ENCODE measurements around the gene CPN1.
A peak's percentile ranks its signal among the peaks of the same experiment; 100 is the strongest.
"Not testable (repeated sequence)": the region's sequence is repeated elsewhere in the genome, so short reads cannot be mapped to it uniquely, and the experiment has no call there.

The CPN1 gene

DNA sequence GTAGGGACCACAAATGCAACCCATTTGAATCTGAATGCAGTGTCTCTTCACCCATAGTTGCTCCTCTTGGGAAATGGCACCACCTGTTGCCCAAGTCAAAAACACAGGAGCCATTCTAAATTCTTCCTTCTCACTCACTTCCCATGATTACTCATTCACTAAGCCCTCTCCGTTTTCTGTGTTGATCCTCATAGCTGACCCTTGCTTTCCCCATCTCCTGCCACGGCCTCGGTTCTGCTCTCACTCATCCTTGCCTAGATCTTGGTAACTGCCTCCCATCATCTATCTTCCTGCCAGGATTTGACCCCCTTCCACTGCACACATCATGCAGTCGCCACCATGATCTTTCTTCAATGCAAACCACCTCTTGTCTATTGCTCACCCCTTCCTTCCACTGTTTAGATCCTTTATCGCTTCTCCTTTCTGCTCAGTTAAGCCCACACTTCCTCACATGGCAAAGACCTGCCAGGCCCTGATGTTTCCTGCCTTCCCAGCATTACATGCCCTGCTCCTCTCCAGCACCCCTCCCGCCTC is 19.0 kb upstream of the CPN1 start:
- no peak overlapping the region for H3K4me3 ChIP-seq (ENCODE audit: insufficient read depth in 1 of 2, low read depth in 1 of 2, low read length in 2 of 2)
- no peak overlapping the region for H3K4ac ChIP-seq (ENCODE audit: low read depth in 1 of 2, low read length in 2 of 2)
- no peak overlapping the region for H3K9ac ChIP-seq (ENCODE audit: low read length)
- WGBS = 75% methylated on average over 6 of the region's 6 CpGs
- H3K27me3 ChIP-seq (ENCODE audit: control insufficient read depth in 1 of 2, insufficient read depth in 1 of 2, low read length in 2 of 2) = no peaks in the 10 kb centered on the region
- peaks cover 2% of the 10 kb centered on the region for H3K4me1 ChIP-seq (ENCODE audit: control insufficient read depth, insufficient read depth, low read depth, low read length)
- peak; percentile 19 for DNase-seq
- H2AK5ac ChIP-seq (ENCODE audit: low read length, severe bottlenecking) = no peak overlapping the region
- H3K79me1 ChIP-seq (replicated peaks; ENCODE audit: low read length, poor library complexity, severe bottlenecking) = no peaks in the 10 kb centered on the region
- H4K8ac ChIP-seq (ENCODE audit: low read length) = no peak overlapping the region
- peak overlapping the region; percentile 5 for H2AFZ ChIP-seq (ENCODE audit: low read depth, low read length)
- no peak overlapping the region for H2BK5ac ChIP-seq (ENCODE audit: low read depth, low read length, poor library complexity, severe bottlenecking)
- H3K9me3 ChIP-seq (ENCODE audit: control insufficient read depth, low read length) = peaks cover 14% of the 10 kb centered on the region
- H3K4me2 ChIP-seq (ENCODE audit: low read length, poor library complexity, severe bottlenecking) = no peak overlapping the region
- H3K18ac ChIP-seq (ENCODE audit: low read depth in 1 of 2, low read length in 2 of 2) = no peak overlapping the region
- H2BK120ac ChIP-seq (ENCODE audit: low read depth, low read length) = no peak overlapping the region
- no peak overlapping the region for H3K23ac ChIP-seq (ENCODE audit: low read length in 2 of 2)
- H4K91ac ChIP-seq (ENCODE audit: low read length) = no peak overlapping the region
- no peak overlapping the region for H2BK12ac ChIP-seq (ENCODE audit: low read length in 2 of 2)
- no peak overlapping the region for H2BK15ac ChIP-seq (ENCODE audit: low read depth, poor library complexity, severe bottlenecking)
- H3K14ac ChIP-seq (ENCODE audit: low read length in 2 of 2) = peak overlapping the region in 1 of 2 experiments; percentile 55
- no peaks in the 10 kb centered on the region for H3K36me3 ChIP-seq (ENCODE audit: control insufficient read depth in 1 of 2, insufficient read depth in 2 of 2, low read depth in 1 of 2, low read length in 2 of 2)
- H3K27ac ChIP-seq (ENCODE audit: low read length, poor library complexity, severe bottlenecking) = no peak overlapping the region

DNA sequence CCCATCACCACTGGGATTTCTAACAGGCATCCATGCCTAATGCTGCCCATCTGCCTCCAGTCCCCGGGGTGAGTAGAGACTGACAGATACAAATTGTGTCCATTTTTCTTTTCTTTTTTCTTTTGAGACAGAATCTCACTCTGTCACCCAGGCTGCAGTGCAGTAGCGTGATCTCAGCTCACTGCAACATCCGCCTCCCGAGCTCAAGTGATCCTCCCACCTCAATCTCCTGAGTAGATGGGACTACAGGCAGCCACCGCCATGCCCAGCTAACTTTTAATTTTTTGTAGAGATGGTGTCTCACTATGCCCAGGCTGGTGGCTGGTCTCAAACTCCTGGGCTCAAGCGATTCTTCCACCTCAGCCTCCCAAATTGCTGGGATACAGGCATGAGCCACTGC is 7.6 kb upstream of the CPN1 start:
- no peak overlapping the region for H3K9ac ChIP-seq (ENCODE audit: low read length)
- no peak overlapping the region for H2AK5ac ChIP-seq (ENCODE audit: low read length, severe bottlenecking)
- no peak overlapping the region for H2BK15ac ChIP-seq (ENCODE audit: low read depth, poor library complexity, severe bottlenecking)
- no peak overlapping the region for H2BK12ac ChIP-seq (ENCODE audit: low read length in 2 of 2)
- no peak overlapping the region for H3K18ac ChIP-seq (ENCODE audit: low read depth in 1 of 2, low read length in 2 of 2)
- no peak for DNase-seq
- no peaks in the 10 kb centered on the region for H3K4me1 ChIP-seq (ENCODE audit: control insufficient read depth, insufficient read depth, low read depth, low read length)
- no peak overlapping the region for H3K4me2 ChIP-seq (ENCODE audit: low read length, poor library complexity, severe bottlenecking)
- no peaks in the 10 kb centered on the region for H3K79me1 ChIP-seq (replicated peaks; ENCODE audit: low read length, poor library complexity, severe bottlenecking)
- no peak overlapping the region for H3K4ac ChIP-seq (ENCODE audit: low read depth in 1 of 2, low read length in 2 of 2)
- H2AFZ ChIP-seq (ENCODE audit: low read depth, low read length) = no peak overlapping the region
- H4K8ac ChIP-seq (ENCODE audit: low read length) = no peak overlapping the region
- H3K9me3 ChIP-seq (ENCODE audit: control insufficient read depth, low read length) = peaks cover 3% of the 10 kb centered on the region
- H3K23ac ChIP-seq (ENCODE audit: low read length in 2 of 2) = no peak overlapping the region
- WGBS = 89% methylated on average over 6 of the region's 6 CpGs
- no peak overlapping the region for H3K27ac ChIP-seq (ENCODE audit: low read length, poor library complexity, severe bottlenecking)
- peaks cover 35 to 44% of the 10 kb centered on the region in 2 experiments for H3K27me3 ChIP-seq (ENCODE audit: control insufficient read depth in 1 of 2, insufficient read depth in 1 of 2, low read length in 2 of 2)
- no peak overlapping the region for H2BK5ac ChIP-seq (ENCODE audit: low read depth, low read length, poor library complexity, severe bottlenecking)
- H4K91ac ChIP-seq (ENCODE audit: low read length) = no peak overlapping the region
- no peaks in the 10 kb centered on the region for H3K36me3 ChIP-seq (ENCODE audit: control insufficient read depth in 1 of 2, insufficient read depth in 2 of 2, low read depth in 1 of 2, low read length in 2 of 2)
- H3K4me3 ChIP-seq (ENCODE audit: insufficient read depth in 1 of 2, low read depth in 1 of 2, low read length in 2 of 2) = no peak overlapping the region
- no peak overlapping the region for H3K14ac ChIP-seq (ENCODE audit: low read length in 2 of 2)
- H2BK120ac ChIP-seq (ENCODE audit: low read depth, low read length) = no peak overlapping the region

DNA sequence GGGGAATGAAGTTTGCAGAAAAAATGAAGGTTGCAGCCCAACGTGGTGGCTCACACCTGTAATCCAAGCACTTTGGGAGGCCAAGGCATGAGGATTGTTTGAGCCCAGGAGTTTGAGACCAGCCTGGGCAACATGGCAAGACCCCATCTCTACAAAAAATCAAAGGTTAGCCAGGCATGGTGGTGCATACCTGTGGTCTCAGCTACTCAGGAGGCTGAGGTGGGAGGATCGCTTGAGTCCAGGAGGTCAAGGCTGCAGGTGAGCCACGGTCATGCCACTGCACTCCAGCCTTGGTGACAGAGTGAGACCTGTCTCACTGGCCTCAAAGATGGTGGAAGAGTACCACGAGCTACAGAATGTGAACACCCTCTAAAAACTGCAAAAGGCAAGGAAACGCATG is 5.0 kb upstream of the CPN1 start:
- not testable (repeated sequence) for H2BK120ac ChIP-seq (ENCODE audit: low read depth, low read length); H3K27ac ChIP-seq (ENCODE audit: low read length, poor library complexity, severe bottlenecking); H3K4me1 ChIP-seq (ENCODE audit: control insufficient read depth, insufficient read depth, low read depth, low read length); H3K18ac ChIP-seq (ENCODE audit: low read depth in 1 of 2, low read length in 2 of 2); H3K23ac ChIP-seq (ENCODE audit: low read length in 2 of 2); H2BK12ac ChIP-seq (ENCODE audit: low read length in 2 of 2); H3K4ac ChIP-seq (ENCODE audit: low read depth in 1 of 2, low read length in 2 of 2); H3K4me2 ChIP-seq (ENCODE audit: low read length, poor library complexity, severe bottlenecking); H3K79me1 ChIP-seq (replicated peaks; ENCODE audit: low read length, poor library complexity, severe bottlenecking); H3K36me3 ChIP-seq (ENCODE audit: control insufficient read depth in 1 of 2, insufficient read depth in 2 of 2, low read depth in 1 of 2, low read length in 2 of 2); H2BK15ac ChIP-seq (ENCODE audit: low read depth, poor library complexity, severe bottlenecking); H2BK5ac ChIP-seq (ENCODE audit: low read depth, low read length, poor library complexity, severe bottlenecking); H3K4me3 ChIP-seq (ENCODE audit: insufficient read depth in 1 of 2, low read depth in 1 of 2, low read length in 2 of 2); H3K14ac ChIP-seq (ENCODE audit: low read length in 2 of 2); H3K9me3 ChIP-seq (ENCODE audit: control insufficient read depth, low read length); DNase-seq; H4K8ac ChIP-seq (ENCODE audit: low read length); H2AK5ac ChIP-seq (ENCODE audit: low read length, severe bottlenecking); H2AFZ ChIP-seq (ENCODE audit: low read depth, low read length); H3K9ac ChIP-seq (ENCODE audit: low read length); H4K91ac ChIP-seq (ENCODE audit: low read length)
- WGBS = 68% methylated on average over 5 of the region's 5 CpGs
- H3K27me3 ChIP-seq (ENCODE audit: control insufficient read depth in 1 of 2, insufficient read depth in 1 of 2, low read length in 2 of 2) = peaks cover 35 to 44% of the 10 kb centered on the region in 2 experiments

DNA sequence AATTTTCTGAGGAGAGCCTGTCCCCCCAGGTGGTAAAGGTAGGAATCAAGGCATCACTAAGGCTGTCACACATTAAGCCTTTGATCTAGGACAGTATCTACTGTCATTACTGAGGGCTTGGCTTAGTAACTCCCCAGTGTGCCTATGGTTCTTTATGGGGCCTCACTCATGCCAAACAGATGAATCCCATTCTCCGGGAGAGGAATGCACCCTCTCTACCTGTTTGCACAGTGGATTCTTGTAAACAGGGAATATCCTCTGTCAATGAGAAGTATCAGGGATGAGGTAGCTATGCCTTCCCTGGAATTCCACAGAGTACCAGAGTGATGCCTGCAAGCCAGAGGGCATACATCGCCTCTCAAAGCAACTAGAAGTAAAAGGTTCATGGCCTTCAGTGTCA is 3.9 kb upstream of the CPN1 start:
- DNase-seq = no peak
- Histone ChIP-seq H3K4me2 (ENCODE audit: low read length, poor library complexity, severe bottlenecking) (no peak overlapping the region), H3K4me1 (ENCODE audit: control insufficient read depth, insufficient read depth, low read depth, low read length) (no peaks in the 10 kb centered on the region), H3K18ac (ENCODE audit: low read depth in 1 of 2, low read length in 2 of 2) (no peak overlapping the region), H2BK12ac (ENCODE audit: low read length in 2 of 2) (no peak overlapping the region), H2BK15ac (ENCODE audit: low read depth, poor library complexity, severe bottlenecking) (no peak overlapping the region), H3K23ac (ENCODE audit: low read length in 2 of 2) (no peak overlapping the region), H3K4me3 (ENCODE audit: insufficient read depth in 1 of 2, low read depth in 1 of 2, low read length in 2 of 2) (no peak overlapping the region), H2BK5ac (ENCODE audit: low read depth, low read length, poor library complexity, severe bottlenecking) (no peak overlapping the region), H4K91ac (ENCODE audit: low read length) (no peak overlapping the region), H3K36me3 (ENCODE audit: control insufficient read depth in 1 of 2, insufficient read depth in 2 of 2, low read depth in 1 of 2, low read length in 2 of 2) (no peaks in the 10 kb centered on the region), H3K9ac (ENCODE audit: low read length) (no peak overlapping the region), H2AFZ (ENCODE audit: low read depth, low read length) (no peak overlapping the region), H3K14ac (ENCODE audit: low read length in 2 of 2) (no peak overlapping the region), H3K4ac (ENCODE audit: low read depth in 1 of 2, low read length in 2 of 2) (no peak overlapping the region), H3K27me3 (ENCODE audit: control insufficient read depth in 1 of 2, insufficient read depth in 1 of 2, low read length in 2 of 2) (peaks cover 44 to 45% of the 10 kb centered on the region in 2 experiments), H4K8ac (ENCODE audit: low read length) (no peak overlapping the region), H2AK5ac (ENCODE audit: low read length, severe bottlenecking) (no peak overlapping the region), H3K27ac (ENCODE audit: low read length, poor library complexity, severe bottlenecking) (no peak overlapping the region), H3K79me1 (replicated peaks; ENCODE audit: low read length, poor library complexity, severe bottlenecking) (no peaks in the 10 kb centered on the region), H2BK120ac (ENCODE audit: low read depth, low read length) (no peak overlapping the region), H3K9me3 (ENCODE audit: control insufficient read depth, low read length) (peaks cover 3% of the 10 kb centered on the region)
- 64% methylated on average over 2 of the region's 2 CpGs for WGBS
